ENCODE results near the gene C4A. TPM values are rescaled to one million over a fixed set of nuclear protein-coding genes. Genes with fewer than 3 reads are reported as not detected.
"Not testable (repeated sequence)": the region's sequence is repeated elsewhere in the genome, so short reads cannot be mapped to it uniquely, and the experiment has no call there.

C4A gene
- total and polyA plus RNA-seq, 2 donors (not counting 1 experiment from before 2014, with no cell fraction given): 21.1 to 25.2 TPM

DNA sequence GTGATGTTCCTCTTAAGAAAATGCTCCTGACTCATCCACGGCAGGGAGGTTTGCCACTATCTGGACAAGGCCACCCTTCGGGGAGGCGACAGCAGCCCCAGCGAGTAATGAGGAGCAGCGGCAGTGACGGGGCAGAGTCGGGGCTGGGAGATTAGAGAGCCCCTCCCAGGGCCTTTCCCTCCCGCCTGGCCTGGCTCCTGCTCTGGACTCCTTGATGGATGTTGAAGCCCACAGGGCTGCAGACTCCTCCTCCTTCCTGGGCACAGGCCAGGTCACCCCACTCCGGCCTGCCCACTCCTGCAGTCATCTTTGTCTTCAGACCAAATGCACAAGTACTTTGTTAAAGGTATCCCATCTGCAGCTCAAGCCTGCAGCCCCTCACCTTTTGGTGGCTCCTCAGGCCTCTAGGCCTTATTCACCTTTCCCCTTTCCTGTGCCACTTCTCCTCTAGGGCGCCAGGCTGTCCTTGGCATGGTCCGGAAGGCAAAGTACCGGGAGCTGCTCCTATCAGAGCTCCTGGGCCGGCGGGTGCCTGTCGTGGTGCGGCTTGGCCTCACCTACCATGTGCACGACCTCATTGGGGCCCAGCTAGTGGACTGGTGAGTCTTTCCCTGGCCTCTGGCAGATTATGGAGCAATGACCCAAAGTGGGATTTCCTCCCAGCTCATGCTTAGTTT lies 31.2 kb downstream of the C4A start:
- not testable (repeated sequence) for H3K27me3 ChIP-seq (ENCODE audit: control insufficient read depth, insufficient read depth, low read length); H3K4me2 ChIP-seq (ENCODE audit: extremely low read depth, insufficient read depth, low read length); H3K27ac ChIP-seq (ENCODE audit: insufficient read depth, low read length); H3K4me3 ChIP-seq (replicated peaks in 1 of 4; ENCODE audit: control extremely low read depth in 1 of 4, insufficient read depth in 1 of 4, low read depth in 3 of 4, low read length in 4 of 4); DNase-seq (ENCODE audit: low read depth in 2 of 2); H3K4me1 ChIP-seq (ENCODE audit: control insufficient read depth, extremely low read depth, insufficient read depth, low read length); H3K36me3 ChIP-seq (ENCODE audit: control insufficient read depth, insufficient read depth, low read length); H3K79me2 ChIP-seq (ENCODE audit: control insufficient read depth, insufficient read depth, low read length); H2AFZ ChIP-seq (ENCODE audit: low read length); H4K20me1 ChIP-seq (ENCODE audit: control insufficient read depth, extremely low read depth, insufficient read depth, low read length); H3K9me3 ChIP-seq (ENCODE audit: control insufficient read depth, insufficient read depth, low read depth, low read length); H3K9ac ChIP-seq (ENCODE audit: insufficient read depth, low read length)

DNA sequence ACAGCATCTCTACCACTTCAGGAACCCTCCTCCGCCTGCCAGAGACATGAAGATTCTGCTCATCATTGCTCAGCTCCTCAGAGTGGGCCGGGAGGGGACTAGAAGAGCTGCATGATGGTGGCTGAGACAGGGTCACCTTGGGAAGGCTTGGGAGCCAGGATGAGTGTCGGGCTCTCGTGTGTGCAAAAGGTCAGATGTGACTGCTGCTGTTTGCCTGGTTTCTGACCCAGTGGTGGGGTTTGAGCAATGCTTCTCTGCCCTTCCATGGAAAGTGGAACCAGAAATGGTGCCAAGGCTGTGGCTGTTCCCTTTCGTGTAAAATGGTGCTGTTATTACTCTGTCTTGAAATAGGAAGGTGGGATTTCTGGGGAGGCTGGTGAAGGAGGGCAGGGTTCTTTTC lies 31.9 kb downstream of the C4A start:
- not testable (repeated sequence) for H3K79me2 ChIP-seq (ENCODE audit: control insufficient read depth, insufficient read depth, low read length); H3K4me3 ChIP-seq (replicated peaks in 1 of 4; ENCODE audit: control extremely low read depth in 1 of 4, insufficient read depth in 1 of 4, low read depth in 3 of 4, low read length in 4 of 4); H3K4me1 ChIP-seq (ENCODE audit: control insufficient read depth, extremely low read depth, insufficient read depth, low read length); H3K36me3 ChIP-seq (ENCODE audit: control insufficient read depth, insufficient read depth, low read length); H3K4me2 ChIP-seq (ENCODE audit: extremely low read depth, insufficient read depth, low read length); H4K20me1 ChIP-seq (ENCODE audit: control insufficient read depth, extremely low read depth, insufficient read depth, low read length); DNase-seq (ENCODE audit: low read depth in 2 of 2); H3K9me3 ChIP-seq (ENCODE audit: control insufficient read depth, insufficient read depth, low read depth, low read length); H3K27ac ChIP-seq (ENCODE audit: insufficient read depth, low read length); H2AFZ ChIP-seq (ENCODE audit: low read length); H3K27me3 ChIP-seq (ENCODE audit: control insufficient read depth, insufficient read depth, low read length); H3K9ac ChIP-seq (ENCODE audit: insufficient read depth, low read length)

DNA sequence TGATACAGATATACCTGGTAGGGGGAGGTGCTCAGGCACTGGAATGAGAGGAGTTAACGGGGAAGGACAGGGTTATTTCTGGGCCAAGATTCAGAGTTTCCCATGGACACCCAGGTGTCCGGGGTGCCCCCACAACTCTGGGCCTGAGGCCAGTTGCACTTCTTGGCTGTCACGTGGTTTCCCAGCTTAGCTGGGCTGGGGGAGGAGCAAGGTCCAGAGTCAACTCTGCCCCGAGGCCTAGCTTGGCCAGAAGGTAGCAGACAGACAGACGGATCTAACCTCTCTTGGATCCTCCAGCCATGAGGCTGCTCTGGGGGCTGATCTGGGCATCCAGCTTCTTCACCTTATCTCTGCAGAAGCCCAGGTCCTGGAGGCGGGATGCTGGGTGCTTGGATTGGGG lies 32.7 kb downstream of the C4A start, which contains the start of gene C4B:
C4B (plus strand) TSS at position 249 of the 400 bp plus-strand sequence; CDS start at position 300, 51 bp downstream.
- H3K4me3 ChIP-seq (replicated peaks in 1 of 4; ENCODE audit: control extremely low read depth in 1 of 4, insufficient read depth in 1 of 4, low read depth in 3 of 4, low read length in 4 of 4); H3K9ac ChIP-seq (ENCODE audit: insufficient read depth, low read length); H3K4me1 ChIP-seq (ENCODE audit: control insufficient read depth, extremely low read depth, insufficient read depth, low read length); H4K20me1 ChIP-seq (ENCODE audit: control insufficient read depth, extremely low read depth, insufficient read depth, low read length); H3K36me3 ChIP-seq (ENCODE audit: control insufficient read depth, insufficient read depth, low read length); H2AFZ ChIP-seq (ENCODE audit: low read length); H3K9me3 ChIP-seq (ENCODE audit: control insufficient read depth, insufficient read depth, low read depth, low read length); H3K79me2 ChIP-seq (ENCODE audit: control insufficient read depth, insufficient read depth, low read length); H3K27me3 ChIP-seq (ENCODE audit: control insufficient read depth, insufficient read depth, low read length); H3K27ac ChIP-seq (ENCODE audit: insufficient read depth, low read length); H3K4me2 ChIP-seq (ENCODE audit: extremely low read depth, insufficient read depth, low read length); DNase-seq (ENCODE audit: low read depth in 2 of 2): not testable (repeated sequence)

DNA sequence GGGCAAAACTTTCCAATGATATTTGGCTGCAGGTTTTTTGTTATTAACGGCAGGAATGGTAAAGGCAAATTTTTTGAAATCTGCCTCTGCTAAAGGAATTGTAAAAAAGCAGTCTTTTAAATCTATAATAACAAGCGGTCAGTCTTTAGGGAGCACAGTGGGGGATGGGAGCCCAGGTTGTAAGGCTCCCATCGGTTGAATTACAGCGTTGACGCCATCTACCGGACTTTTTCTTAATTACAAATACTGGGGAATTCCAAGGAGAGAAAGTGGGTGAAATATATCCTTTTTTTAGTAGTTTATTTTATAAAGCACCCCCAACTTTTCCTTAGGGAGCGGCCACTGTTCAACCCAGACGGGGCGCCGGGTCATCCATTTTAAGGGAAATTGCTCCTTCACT lies 40.2 kb downstream of the C4A start:
- not testable (repeated sequence) for H3K4me1 ChIP-seq (ENCODE audit: control insufficient read depth, extremely low read depth, insufficient read depth, low read length); H3K4me3 ChIP-seq (replicated peaks in 1 of 4; ENCODE audit: control extremely low read depth in 1 of 4, insufficient read depth in 1 of 4, low read depth in 3 of 4, low read length in 4 of 4); H3K4me2 ChIP-seq (ENCODE audit: extremely low read depth, insufficient read depth, low read length); DNase-seq (ENCODE audit: low read depth in 2 of 2); H3K79me2 ChIP-seq (ENCODE audit: control insufficient read depth, insufficient read depth, low read length); H3K9ac ChIP-seq (ENCODE audit: insufficient read depth, low read length); H4K20me1 ChIP-seq (ENCODE audit: control insufficient read depth, extremely low read depth, insufficient read depth, low read length); H3K27ac ChIP-seq (ENCODE audit: insufficient read depth, low read length); H2AFZ ChIP-seq (ENCODE audit: low read length); H3K36me3 ChIP-seq (ENCODE audit: control insufficient read depth, insufficient read depth, low read length); H3K9me3 ChIP-seq (ENCODE audit: control insufficient read depth, insufficient read depth, low read depth, low read length); H3K27me3 ChIP-seq (ENCODE audit: control insufficient read depth, insufficient read depth, low read length)

DNA sequence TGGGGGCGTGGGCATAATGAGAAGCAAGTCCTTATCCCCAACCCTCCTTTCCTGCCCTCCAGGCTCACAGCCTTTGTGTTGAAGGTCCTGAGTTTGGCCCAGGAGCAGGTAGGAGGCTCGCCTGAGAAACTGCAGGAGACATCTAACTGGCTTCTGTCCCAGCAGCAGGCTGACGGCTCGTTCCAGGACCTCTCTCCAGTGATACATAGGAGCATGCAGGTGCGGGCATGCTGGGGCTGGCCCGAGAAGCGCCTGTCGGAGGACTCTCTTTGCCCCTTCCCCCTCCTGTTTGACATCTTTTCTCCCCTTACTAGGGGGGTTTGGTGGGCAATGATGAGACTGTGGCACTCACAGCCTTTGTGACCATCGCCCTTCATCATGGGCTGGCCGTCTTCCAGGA lies 46.8 kb downstream of the C4A start:
- H3K4me3 ChIP-seq (replicated peaks in 1 of 4; ENCODE audit: control extremely low read depth in 1 of 4, insufficient read depth in 1 of 4, low read depth in 3 of 4, low read length in 4 of 4); H4K20me1 ChIP-seq (ENCODE audit: control insufficient read depth, extremely low read depth, insufficient read depth, low read length); H2AFZ ChIP-seq (ENCODE audit: low read length); H3K4me2 ChIP-seq (ENCODE audit: extremely low read depth, insufficient read depth, low read length); H3K4me1 ChIP-seq (ENCODE audit: control insufficient read depth, extremely low read depth, insufficient read depth, low read length); H3K27me3 ChIP-seq (ENCODE audit: control insufficient read depth, insufficient read depth, low read length); H3K9me3 ChIP-seq (ENCODE audit: control insufficient read depth, insufficient read depth, low read depth, low read length); H3K79me2 ChIP-seq (ENCODE audit: control insufficient read depth, insufficient read depth, low read length); H3K9ac ChIP-seq (ENCODE audit: insufficient read depth, low read length); DNase-seq (ENCODE audit: low read depth in 2 of 2); H3K36me3 ChIP-seq (ENCODE audit: control insufficient read depth, insufficient read depth, low read length); H3K27ac ChIP-seq (ENCODE audit: insufficient read depth, low read length): not testable (repeated sequence)

DNA sequence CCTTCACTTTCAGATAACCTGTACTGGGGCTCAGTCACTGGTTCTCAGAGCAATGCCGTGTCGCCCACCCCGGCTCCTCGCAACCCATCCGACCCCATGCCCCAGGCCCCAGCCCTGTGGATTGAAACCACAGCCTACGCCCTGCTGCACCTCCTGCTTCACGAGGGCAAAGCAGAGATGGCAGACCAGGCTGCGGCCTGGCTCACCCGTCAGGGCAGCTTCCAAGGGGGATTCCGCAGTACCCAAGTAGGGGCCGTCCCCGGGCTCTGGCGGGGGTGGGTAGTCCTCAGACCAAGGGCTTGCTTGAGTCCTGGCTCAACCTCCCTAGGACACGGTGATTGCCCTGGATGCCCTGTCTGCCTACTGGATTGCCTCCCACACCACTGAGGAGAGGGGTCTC lies 47.7 kb downstream of the C4A start:
- not testable (repeated sequence) for H2AFZ ChIP-seq (ENCODE audit: low read length); H4K20me1 ChIP-seq (ENCODE audit: control insufficient read depth, extremely low read depth, insufficient read depth, low read length); DNase-seq (ENCODE audit: low read depth in 2 of 2); H3K9me3 ChIP-seq (ENCODE audit: control insufficient read depth, insufficient read depth, low read depth, low read length); H3K36me3 ChIP-seq (ENCODE audit: control insufficient read depth, insufficient read depth, low read length); H3K4me1 ChIP-seq (ENCODE audit: control insufficient read depth, extremely low read depth, insufficient read depth, low read length); H3K79me2 ChIP-seq (ENCODE audit: control insufficient read depth, insufficient read depth, low read length); H3K27ac ChIP-seq (ENCODE audit: insufficient read depth, low read length); H3K27me3 ChIP-seq (ENCODE audit: control insufficient read depth, insufficient read depth, low read length); H3K4me3 ChIP-seq (replicated peaks in 1 of 4; ENCODE audit: control extremely low read depth in 1 of 4, insufficient read depth in 1 of 4, low read depth in 3 of 4, low read length in 4 of 4); H3K4me2 ChIP-seq (ENCODE audit: extremely low read depth, insufficient read depth, low read length); H3K9ac ChIP-seq (ENCODE audit: insufficient read depth, low read length)

Data from fibroblast of lung (primary cell).